Activated CD4-positive, CD25-positive, alpha-beta regulatory T cell treated with anti-CD3 and anti-CD28 coated beads, Interleukin-2, amount 50 U/mL, for 16 hours (primary cell): Measurements from ENCODE around the gene E2F4.

Source experiments
- DNase-seq: peaks from one replicate; pipeline ENCODE4 v3.0.0-alpha.2; 2020; ENCODE audit warnings: low read depth, low spot score

The E2F4 gene, protein sequence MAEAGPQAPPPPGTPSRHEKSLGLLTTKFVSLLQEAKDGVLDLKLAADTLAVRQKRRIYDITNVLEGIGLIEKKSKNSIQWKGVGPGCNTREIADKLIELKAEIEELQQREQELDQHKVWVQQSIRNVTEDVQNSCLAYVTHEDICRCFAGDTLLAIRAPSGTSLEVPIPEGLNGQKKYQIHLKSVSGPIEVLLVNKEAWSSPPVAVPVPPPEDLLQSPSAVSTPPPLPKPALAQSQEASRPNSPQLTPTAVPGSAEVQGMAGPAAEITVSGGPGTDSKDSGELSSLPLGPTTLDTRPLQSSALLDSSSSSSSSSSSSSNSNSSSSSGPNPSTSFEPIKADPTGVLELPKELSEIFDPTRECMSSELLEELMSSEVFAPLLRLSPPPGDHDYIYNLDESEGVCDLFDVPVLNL

DNA sequence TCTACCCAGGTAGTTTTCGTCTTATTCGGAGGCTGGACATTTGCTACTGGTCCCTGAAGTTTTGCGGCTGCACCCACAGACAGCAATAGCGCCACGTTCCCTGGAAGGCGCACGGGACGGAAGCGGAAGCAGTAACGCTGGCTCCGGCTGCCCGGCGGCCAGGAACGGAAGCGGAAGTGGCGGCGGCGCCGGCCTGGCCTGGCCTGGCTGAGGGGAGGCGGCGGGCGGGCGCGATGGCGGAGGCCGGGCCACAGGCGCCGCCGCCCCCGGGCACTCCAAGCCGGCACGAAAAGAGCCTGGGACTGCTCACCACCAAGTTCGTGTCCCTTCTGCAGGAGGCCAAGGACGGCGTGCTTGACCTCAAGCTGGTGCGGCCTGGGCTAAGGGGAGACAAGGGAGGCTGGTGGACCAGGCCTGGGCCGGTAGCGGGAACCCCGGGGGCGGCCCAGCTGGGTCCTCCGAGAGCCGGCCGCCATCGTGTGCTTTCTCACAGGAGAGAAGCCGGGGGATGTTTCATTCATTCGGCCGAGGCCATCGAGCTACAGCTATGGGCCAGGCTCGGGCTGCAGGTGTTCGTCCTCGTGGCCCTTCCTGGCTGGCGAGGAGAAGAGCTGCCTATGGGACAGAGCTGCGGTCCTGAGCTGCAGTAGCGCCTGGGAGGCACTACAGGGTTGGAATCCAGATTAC, at the start of gene E2F4:
TSS of gene E2F4 (plus strand) at position 161 of the 687 bp plus-strand sequence. CDS start at position 234, 73 bp downstream.
- peak; percentile 75 for DNase-seq

DNA sequence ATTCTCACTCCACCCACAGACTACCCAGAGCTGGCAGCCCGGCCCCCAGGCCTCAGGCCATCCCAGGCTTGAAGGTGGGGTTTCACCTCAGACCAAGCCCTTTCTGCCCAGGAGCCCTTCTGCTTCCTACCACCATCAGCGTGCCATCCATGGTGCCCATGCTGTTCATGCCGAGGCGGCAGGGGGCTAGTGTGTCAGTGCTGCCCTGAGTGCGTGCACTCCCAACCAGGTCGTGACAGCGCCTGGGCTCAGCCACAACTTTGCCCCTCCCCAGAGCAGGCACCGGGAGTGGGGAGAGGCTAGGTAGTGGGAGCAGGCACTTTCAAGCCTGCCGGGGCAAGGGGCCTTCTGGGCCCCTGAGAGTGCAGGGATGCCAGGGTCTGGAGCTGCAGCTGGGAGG, 49.6 kb upstream of the E2F4 start:
- no peak for DNase-seq

- DNase-seq, result no peak
These were observed 47.0 kb upstream of the E2F4 start for GRCh38 chr16:67144943-67145342.

GRCh38 chr16:67145746-67146145, 46.2 kb upstream of the E2F4 start:
- no peak for DNase-seq

- DNase-seq, result no peak
These were observed 45.2 kb upstream of the E2F4 start for GRCh38 chr16:67146523-67147357.

GRCh38 chr16:67147437-67148140, 44.4 kb upstream of the E2F4 start:
- DNase-seq, result no peak

DNA sequence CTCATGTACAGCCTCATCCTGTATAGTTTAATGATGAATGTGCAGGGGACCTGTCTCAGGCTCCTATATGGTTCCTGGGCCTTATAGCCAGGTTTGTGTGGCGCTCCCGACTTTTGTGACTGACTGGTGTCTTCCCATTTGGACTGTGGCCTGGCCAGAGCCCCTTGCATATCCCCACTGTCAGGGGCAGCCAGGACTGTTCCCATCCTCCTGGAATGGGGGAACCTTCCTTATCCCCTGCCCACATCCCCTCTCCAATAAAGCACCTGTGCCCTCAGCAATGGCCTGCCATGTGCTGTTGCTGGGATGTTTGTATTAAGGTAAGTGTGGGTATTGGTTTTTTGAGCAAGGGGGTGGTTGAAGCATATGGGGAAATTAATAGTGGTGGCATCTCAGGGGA, 43.7 kb upstream of the E2F4 start:
- DNase-seq, result no peak

DNA sequence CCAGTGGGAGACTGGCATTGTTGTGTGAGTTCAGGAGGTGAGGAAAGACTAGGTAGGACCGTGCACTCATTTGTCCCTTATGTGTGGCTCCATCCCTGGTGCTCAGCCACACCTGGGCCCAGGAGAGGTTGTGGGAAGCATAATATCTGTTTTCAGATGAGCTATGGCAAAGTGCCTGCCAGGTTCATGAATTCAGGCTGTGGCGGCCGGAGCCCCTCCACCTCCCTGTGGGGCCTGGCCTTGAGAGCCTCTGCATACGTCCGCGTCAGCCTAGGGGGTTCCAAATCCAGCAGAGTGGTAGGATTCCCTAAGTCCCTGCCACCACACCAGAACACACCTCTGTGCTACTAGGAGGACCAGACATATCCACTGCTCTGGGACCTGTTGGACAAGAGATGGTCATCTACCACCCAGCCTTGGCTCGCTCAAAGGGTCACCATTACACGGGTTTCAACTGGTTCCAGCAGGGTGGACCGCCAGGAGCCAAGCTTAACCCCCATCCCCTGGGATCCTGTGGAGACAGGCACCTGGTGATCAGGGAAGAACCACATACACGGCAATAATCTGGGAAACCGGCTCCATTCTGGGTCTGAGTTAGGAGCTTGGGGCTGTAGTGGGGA, 43.2 kb upstream of the E2F4 start:
- DNase-seq, result no peak

DNA sequence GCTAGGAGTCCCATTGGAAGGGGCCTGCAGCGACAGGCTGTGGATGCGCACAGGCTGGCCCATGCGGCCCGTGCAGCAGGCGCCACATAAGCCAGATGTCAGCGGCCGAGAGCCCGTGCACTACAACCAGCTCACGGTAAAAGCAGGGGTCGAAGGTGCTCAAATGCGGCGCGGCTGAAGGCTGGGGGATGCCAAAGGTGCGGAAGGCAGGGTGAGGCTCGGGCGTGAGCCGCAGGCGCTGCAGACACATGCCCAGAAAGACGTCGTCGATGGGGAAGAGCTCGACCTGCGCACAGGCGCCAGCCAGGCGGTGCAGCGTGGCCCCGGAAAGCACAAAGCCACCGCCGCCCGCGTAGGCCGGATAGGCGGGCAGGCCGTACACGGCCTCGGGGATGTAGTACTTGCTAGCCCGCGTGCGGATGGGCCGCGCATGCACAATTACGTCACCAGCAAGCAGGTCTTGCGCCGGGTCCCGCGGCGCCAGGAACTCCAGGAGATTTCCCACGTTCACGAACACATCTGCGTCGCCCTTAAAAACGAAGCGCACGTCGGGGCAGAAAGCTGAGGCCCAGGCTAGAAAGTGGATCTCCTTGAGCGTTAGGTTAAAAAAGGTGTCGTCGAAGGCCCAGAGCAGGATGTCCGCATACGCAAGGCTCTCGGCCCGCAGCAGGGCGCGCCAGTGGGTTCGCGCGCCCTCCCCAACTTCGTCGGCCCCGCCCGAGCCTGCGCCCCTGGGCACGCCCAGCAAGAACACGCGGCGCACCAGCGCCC, 42.5 kb upstream of the E2F4 start:
- no peak for DNase-seq

DNA sequence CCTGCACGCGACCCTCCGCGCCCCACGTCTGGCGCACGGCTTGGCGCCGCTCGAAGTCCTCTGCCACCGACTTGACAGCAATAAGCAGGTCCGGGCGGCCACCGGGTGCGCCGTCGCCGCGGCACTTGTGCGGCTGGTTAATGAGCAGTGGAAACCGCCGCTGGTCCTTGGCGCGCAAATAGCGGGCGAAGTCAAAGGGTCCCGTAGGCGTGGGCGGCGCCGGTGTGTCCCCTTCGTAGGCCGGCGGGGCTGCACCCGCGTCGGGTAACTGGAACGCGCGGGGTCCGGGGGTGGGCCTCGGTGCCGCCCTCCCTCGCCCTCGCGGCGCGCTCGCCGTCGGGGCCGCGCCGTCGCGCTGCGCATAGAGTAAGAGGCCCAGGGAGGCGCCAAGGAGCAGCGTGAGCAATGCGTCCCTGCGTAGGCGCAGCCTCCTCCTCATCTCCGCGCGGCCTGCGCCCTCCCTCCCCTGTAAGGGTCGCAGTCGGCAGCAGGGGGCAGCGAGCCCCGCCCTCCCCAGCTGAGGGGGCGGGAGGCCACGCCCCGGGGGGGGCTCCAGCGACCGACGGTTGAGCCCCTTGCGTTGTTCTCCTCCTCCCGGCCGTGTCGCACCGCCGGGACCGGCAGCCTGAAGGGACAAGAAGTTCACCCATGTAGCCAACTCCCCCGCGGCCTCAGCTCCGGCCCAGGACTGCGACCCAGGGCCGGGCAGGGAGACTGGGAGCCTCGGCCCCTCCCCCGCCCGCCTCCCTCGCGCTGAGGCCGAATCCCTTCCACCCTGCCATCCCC, 41.7 kb upstream of the E2F4 start:
- DNase-seq, result no peak

GRCh38 chr16:67150833-67151396, 41.0 kb upstream of the E2F4 start, which contains the start of gene B3GNT9:
Gene B3GNT9 (minus strand): TSS chr16:67150998. CDS start chr16:67150485, 513 bp downstream.
- no peak for DNase-seq

GRCh38 chr16:67151431-67152097, 40.4 kb upstream of the E2F4 start:
- no peak for DNase-seq

- no peak for DNase-seq
These were observed 37.2 kb upstream of the E2F4 start for GRCh38 chr16:67154578-67155294.

- DNase-seq, result peak; percentile 61
These were observed 36.4 kb upstream of the E2F4 start for GRCh38 chr16:67155295-67156142.

DNA sequence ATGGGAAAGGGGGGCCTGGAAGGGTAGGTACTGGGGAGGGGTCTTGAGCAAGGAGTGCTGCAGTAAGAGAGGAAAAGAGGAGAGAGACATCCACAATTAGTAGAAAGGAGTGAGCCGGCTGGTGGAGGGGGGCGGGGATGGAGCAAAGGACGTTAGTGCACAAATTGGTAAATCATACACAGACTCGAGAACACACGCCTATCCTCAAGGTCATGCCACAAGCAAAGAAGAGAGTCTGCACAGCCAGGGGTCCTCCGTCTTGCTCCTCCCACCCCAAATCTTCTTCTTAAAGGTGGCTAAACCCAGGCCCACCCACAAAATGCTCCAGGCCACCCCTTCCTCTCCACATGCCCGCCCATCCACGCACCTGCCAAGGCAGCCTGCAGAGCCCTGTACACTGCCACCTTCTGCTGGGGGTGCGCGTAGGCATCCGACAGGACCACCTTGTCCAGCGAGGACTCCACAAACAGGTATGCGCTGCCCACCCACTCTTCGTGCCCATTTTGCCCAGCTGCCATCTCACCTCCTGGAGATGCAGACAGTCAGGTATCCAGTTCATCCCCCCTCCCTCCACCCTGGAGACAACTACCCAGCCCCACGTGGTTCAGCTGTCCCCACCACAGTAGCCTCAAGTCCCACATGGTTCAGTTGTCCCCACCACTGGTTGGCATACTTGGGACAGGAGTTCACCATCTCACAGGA, 35.7 kb upstream of the E2F4 start:
- DNase-seq, result no peak

DNA sequence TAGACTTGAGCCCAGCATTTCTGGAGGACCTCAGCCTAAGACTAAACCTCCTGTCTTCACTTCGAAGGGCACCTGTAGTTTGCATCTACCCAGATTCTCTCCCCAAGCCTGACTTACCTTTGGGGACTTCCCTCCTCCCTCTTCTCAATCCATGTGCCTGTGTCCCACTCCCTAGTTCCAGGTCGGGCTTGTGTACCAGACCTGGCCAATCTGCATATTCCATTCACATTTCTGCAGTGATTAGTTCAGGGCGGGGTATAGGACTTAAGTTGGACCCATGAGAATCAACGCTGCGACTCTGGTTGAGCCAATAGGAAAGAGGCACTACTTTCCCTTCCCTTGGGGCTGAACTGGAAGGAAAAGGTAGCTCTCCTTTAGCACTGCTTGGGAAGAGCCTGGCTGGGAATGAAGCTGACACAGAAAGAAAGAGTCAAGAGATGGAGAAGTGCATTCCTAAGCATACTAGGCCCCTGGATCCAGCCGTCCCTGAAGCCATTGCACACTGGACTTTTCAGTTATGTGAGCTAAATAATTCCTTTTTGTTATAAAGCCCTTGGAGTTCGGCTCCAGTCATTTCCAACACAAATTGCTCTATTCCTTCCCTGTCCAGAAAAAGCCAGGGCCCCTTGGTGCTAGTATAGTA, 34.7 kb upstream of the E2F4 start:
- no peak for DNase-seq
